HEK293 (cell line): ENCODE results near the gene YIPF6.

Experiments
- KLF7 ChIP-seq: fragments of 450-650 bp; formaldehyde crosslinking; IDR thresholded peaks from 2 replicates; pipeline ENCODE4 v1.5.1; 2016; ENCODE audit warnings: missing biosample characterization, missing genetic modification characterization, borderline replicate concordance
- ZBTB21 ChIP-seq: fragments of 450-650 bp; formaldehyde crosslinking; IDR thresholded peaks from 2 replicates; pipeline ENCODE4 v1.5.1; 2017; ENCODE audit warnings: missing biosample characterization, missing genetic modification characterization
- ZBTB8A ChIP-seq: fragments of 450-650 bp; formaldehyde crosslinking; IDR thresholded peaks from 2 replicates; pipeline ENCODE4 v1.5.1; 2016; ENCODE audit warnings: missing biosample characterization, missing genetic modification characterization
- ZNF140 ChIP-seq: fragments of 450-650 bp; formaldehyde crosslinking; IDR thresholded peaks from 2 replicates; pipeline ENCODE4 v1.5.1; 2016; ENCODE audit warnings: missing biosample characterization, missing genetic modification characterization
- ZNF202 ChIP-seq: fragments of 450-650 bp; formaldehyde crosslinking; IDR thresholded peaks from 2 replicates; pipeline ENCODE4 v1.5.1; 2016; ENCODE audit warnings: missing biosample characterization, missing genetic modification characterization, borderline replicate concordance
- ZNF266 ChIP-seq: fragments of 450-650 bp; formaldehyde crosslinking; IDR thresholded peaks from 2 replicates; pipeline ENCODE4 v1.5.1; 2016; ENCODE audit warnings: missing biosample characterization, missing genetic modification characterization, low read depth
- ZNF292 ChIP-seq: fragments of 450-650 bp; formaldehyde crosslinking; IDR thresholded peaks from 2 replicates; pipeline ENCODE4 v1.5.1; 2016; ENCODE audit warnings: low read depth, missing biosample characterization, missing genetic modification characterization, borderline replicate concordance
- ZNF341 ChIP-seq: fragments of 450-650 bp; formaldehyde crosslinking; IDR thresholded peaks from 2 replicates; pipeline ENCODE4; 2016; ENCODE audit warnings: low read depth, missing biosample characterization, missing genetic modification characterization
- ZNF394 ChIP-seq: fragments of 450-650 bp; formaldehyde crosslinking; IDR thresholded peaks from 2 replicates; pipeline ENCODE4 v1.5.1; 2016; ENCODE audit warnings: missing biosample characterization, missing genetic modification characterization, mild to moderate bottlenecking, moderate library complexity, borderline replicate concordance
- ZNF404 ChIP-seq: fragments of 450-650 bp; formaldehyde crosslinking; IDR thresholded peaks from 2 replicates; pipeline ENCODE4 v1.5.1; 2017; ENCODE audit warnings: missing biosample characterization, missing genetic modification characterization
- ZNF426 ChIP-seq: fragments of 450-650 bp; formaldehyde crosslinking; IDR thresholded peaks from 2 replicates; pipeline ENCODE4 v1.5.1; 2017; ENCODE audit warnings: missing biosample characterization, missing genetic modification characterization, mild to moderate bottlenecking, inconsistent platforms, moderate library complexity
- ZNF433 ChIP-seq: fragments of 450-650 bp; formaldehyde crosslinking; IDR thresholded peaks from 2 replicates; pipeline ENCODE4 v1.5.1; 2016; ENCODE audit warnings: missing biosample characterization, missing genetic modification characterization, low read depth
- ZNF510 ChIP-seq: fragments of 450-650 bp; formaldehyde crosslinking; IDR thresholded peaks from 2 replicates; pipeline ENCODE4 v1.5.1; 2018; ENCODE audit warnings: mild to moderate bottlenecking, missing genetic modification characterization, missing biosample characterization; ENCODE audit not compliant: insufficient replicate concordance
- ZNF514 ChIP-seq: fragments of 450-650 bp; formaldehyde crosslinking; IDR thresholded peaks from 2 replicates; pipeline ENCODE4 v1.5.1; 2016; ENCODE audit warnings: missing biosample characterization, missing genetic modification characterization
- ZNF529 ChIP-seq: fragments of 450-650 bp; formaldehyde crosslinking; IDR thresholded peaks from 2 replicates; pipeline ENCODE4 v1.5.1; 2017; ENCODE audit warnings: missing genetic modification characterization, missing biosample characterization; ENCODE audit not compliant: insufficient replicate concordance
- ZNF530 ChIP-seq: fragments of 450-650 bp; formaldehyde crosslinking; IDR thresholded peaks from 2 replicates; pipeline ENCODE4 v1.5.1; 2016; ENCODE audit warnings: low read depth, missing biosample characterization, missing genetic modification characterization
- ZNF555 ChIP-seq: fragments of 450-650 bp; formaldehyde crosslinking; conservative IDR thresholded peaks from 2 replicates; pipeline ENCODE4 v1.5.1; 2017; ENCODE audit warnings: missing biosample characterization, mild to moderate bottlenecking, missing genetic modification characterization, inconsistent platforms
- ZNF629 ChIP-seq: fragments of 450-650 bp; formaldehyde crosslinking; IDR thresholded peaks from 2 replicates; pipeline ENCODE4 v1.5.1; 2017; ENCODE audit warnings: missing biosample characterization, missing genetic modification characterization
- ZNF654 ChIP-seq: fragments of 450-650 bp; formaldehyde crosslinking; IDR thresholded peaks from 2 replicates; pipeline ENCODE4 v1.5.1; 2016; ENCODE audit warnings: low read depth, missing biosample characterization, missing genetic modification characterization
- ZNF791 ChIP-seq: fragments of 450-650 bp; formaldehyde crosslinking; IDR thresholded peaks from 2 replicates; pipeline ENCODE4 v1.5.1; 2016; ENCODE audit warnings: missing biosample characterization, missing genetic modification characterization
- ZXDB ChIP-seq: fragments of 450-650 bp; formaldehyde crosslinking; IDR thresholded peaks from 2 replicates; pipeline ENCODE4 v1.5.1; 2016; ENCODE audit warnings: missing biosample characterization, missing genetic modification characterization
- TF ChIP-seq, protein P1 (sequence below): fragments of 450-650 bp; formaldehyde crosslinking; conservative IDR thresholded peaks from 2 replicates; pipeline ENCODE4 v1.5.1; 2016; ENCODE audit warnings: low read depth, missing biosample characterization, missing genetic modification characterization
- TF ChIP-seq, protein P2 (sequence below): fragments of 450-650 bp; formaldehyde crosslinking; conservative IDR thresholded peaks from 2 replicates; pipeline ENCODE4 v1.5.1; 2016; ENCODE audit warnings: low read depth, missing biosample characterization, missing genetic modification characterization

The YIPF6 gene

GRCh38 chrX:68557126-68557525 is 58.3 kb downstream of the YIPF6 start (continued):
- peak; percentile 93 for TF ChIP-seq ZNF202 (tag by site-specific recombination)
- peak; percentile 34; the same call in 1 of the 2 replicates for TF ChIP-seq ZNF341 (tag by site-specific recombination)
- 0 out of 2 replicates have a peak, but pooled peaks have one; percentile 46 for TF ChIP-seq ZNF629 (tag by site-specific recombination)
- peak; percentile 68; the same call in 1 of the 2 replicates for TF ChIP-seq ZNF433 (tag by site-specific recombination)
- peak; percentile 67 for TF ChIP-seq ZNF529
- peak; percentile 89 for TF ChIP-seq ZNF426
- peak; percentile 58; the same call in 1 of the 2 replicates for TF ChIP-seq ZNF292
- TF ChIP-seq ZNF404 (tag by site-specific recombination): 0 out of 2 replicates have a peak, but pooled peaks have one; percentile 42
- TF ChIP-seq ZNF510 (tag by site-specific recombination): peak; percentile 87
- peak; percentile 39 for TF ChIP-seq ZNF654
- TF ChIP-seq ZNF791: peak; percentile 64; the same call in 1 of the 2 replicates
- TF ChIP-seq ZNF530 (tag by site-specific recombination): 0 out of 2 replicates have a peak, but pooled peaks have one; percentile 64
- peak; percentile 85 for TF ChIP-seq ZNF394
- TF ChIP-seq, protein P1, sequence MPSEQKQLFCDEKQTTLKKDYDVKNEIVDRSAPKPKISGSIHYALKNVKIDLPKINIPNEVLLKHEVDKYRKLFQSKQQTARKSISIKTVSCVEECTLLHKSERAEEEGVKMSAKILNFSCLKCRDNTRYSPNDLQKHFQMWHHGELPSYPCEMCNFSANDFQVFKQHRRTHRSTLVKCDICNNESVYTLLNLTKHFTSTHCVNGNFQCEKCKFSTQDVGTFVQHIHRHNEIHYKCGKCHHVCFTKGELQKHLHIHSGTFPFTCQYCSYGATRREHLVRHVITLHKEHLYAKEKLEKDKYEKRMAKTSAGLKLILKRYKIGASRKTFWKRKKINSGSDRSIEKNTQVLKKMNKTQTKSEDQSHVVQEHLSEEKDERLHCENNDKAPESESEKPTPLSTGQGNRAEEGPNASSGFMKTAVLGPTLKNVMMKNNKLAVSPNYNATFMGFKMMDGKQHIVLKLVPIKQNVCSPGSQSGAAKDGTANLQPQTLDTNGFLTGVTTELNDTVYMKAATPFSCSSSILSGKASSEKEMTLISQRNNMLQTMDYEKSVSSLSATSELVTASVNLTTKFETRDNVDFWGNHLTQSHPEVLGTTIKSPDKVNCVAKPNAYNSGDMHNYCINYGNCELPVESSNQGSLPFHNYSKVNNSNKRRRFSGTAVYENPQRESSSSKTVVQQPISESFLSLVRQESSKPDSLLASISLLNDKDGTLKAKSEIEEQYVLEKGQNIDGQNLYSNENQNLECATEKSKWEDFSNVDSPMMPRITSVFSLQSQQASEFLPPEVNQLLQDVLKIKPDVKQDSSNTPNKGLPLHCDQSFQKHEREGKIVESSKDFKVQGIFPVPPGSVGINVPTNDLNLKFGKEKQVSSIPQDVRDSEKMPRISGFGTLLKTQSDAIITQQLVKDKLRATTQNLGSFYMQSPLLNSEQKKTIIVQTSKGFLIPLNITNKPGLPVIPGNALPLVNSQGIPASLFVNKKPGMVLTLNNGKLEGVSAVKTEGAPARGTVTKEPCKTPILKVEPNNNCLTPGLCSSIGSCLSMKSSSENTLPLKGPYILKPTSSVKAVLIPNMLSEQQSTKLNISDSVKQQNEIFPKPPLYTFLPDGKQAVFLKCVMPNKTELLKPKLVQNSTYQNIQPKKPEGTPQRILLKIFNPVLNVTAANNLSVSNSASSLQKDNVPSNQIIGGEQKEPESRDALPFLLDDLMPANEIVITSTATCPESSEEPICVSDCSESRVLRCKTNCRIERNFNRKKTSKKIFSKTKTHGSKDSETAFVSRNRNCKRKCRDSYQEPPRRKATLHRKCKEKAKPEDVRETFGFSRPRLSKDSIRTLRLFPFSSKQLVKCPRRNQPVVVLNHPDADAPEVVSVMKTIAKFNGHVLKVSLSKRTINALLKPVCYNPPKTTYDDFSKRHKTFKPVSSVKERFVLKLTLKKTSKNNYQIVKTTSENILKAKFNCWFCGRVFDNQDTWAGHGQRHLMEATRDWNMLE: peak; percentile 83
- TF ChIP-seq ZNF555 (tag by site-specific recombination): peak; percentile 91
- peak; percentile 62; the same call in 1 of the 2 replicates for TF ChIP-seq ZXDB (tag by site-specific recombination)
- peak; percentile 65 for TF ChIP-seq ZNF266 (tag by site-specific recombination)
- peak; percentile 86 for TF ChIP-seq ZNF140 (tag by site-specific recombination)
- TF ChIP-seq, protein P2, sequence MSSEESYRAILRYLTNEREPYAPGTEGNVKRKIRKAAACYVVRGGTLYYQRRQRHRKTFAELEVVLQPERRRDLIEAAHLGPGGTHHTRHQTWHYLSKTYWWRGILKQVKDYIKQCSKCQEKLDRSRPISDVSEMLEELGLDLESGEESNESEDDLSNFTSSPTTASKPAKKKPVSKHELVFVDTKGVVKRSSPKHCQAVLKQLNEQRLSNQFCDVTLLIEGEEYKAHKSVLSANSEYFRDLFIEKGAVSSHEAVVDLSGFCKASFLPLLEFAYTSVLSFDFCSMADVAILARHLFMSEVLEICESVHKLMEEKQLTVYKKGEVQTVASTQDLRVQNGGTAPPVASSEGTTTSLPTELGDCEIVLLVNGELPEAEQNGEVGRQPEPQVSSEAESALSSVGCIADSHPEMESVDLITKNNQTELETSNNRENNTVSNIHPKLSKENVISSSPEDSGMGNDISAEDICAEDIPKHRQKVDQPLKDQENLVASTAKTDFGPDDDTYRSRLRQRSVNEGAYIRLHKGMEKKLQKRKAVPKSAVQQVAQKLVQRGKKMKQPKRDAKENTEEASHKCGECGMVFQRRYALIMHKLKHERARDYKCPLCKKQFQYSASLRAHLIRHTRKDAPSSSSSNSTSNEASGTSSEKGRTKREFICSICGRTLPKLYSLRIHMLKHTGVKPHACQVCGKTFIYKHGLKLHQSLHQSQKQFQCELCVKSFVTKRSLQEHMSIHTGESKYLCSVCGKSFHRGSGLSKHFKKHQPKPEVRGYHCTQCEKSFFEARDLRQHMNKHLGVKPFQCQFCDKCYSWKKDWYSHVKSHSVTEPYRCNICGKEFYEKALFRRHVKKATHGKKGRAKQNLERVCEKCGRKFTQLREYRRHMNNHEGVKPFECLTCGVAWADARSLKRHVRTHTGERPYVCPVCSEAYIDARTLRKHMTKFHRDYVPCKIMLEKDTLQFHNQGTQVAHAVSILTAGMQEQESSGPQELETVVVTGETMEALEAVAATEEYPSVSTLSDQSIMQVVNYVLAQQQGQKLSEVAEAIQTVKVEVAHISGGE: peak; percentile 80
- peak; percentile 53; the same call in 1 of the 2 replicates for TF ChIP-seq KLF7 (tag by site-specific recombination)
- peak; percentile 75 for TF ChIP-seq ZBTB8A (tag by site-specific recombination)
- 0 out of 2 replicates have a peak, but pooled peaks have one; percentile 16 for TF ChIP-seq ZNF514 (tag by site-specific recombination)
- 0 out of 2 replicates have a peak, but pooled peaks have one; percentile 38 for TF ChIP-seq ZBTB21 (tag by site-specific recombination)
